ENCODE data around the gene SLC38A11. TPM values are rescaled to one million over a fixed set of nuclear protein-coding genes. Genes with fewer than 3 reads are reported as not detected.

Gene SLC38A11
- total RNA-seq, 1 experiment from 2014 or later = not detected

- Histone ChIP-seq H3F3A (ENCODE audit: insufficient read depth, low read depth) (no peaks in the 10 kb centered on the region), H3K4me1 (replicated peaks; ENCODE audit: insufficient read depth) (no peaks in the 10 kb centered on the region), H2AFZ (no peak overlapping the region), H3K79me2 (ENCODE audit: low read depth) (no peaks in the 10 kb centered on the region), H3K4me3 (no peak overlapping the region), H3K4me2 (no peak overlapping the region), H3K27ac (no peak overlapping the region), H3K9me3 (ENCODE audit: insufficient read depth, low read depth) (no peaks in the 10 kb centered on the region), H3K9me2 (ENCODE audit: insufficient read depth) (no peaks in the 10 kb centered on the region), H4K20me1 (ENCODE audit: insufficient read depth) (no peaks in the 10 kb centered on the region), H3K27me3 (ENCODE audit: insufficient read depth, low read depth) (no peaks in the 10 kb centered on the region), H3K36me3 (ENCODE audit: low read depth) (no peaks in the 10 kb centered on the region)
- ChIA-PET CTCF (no interaction called here), POLR2A (ENCODE audit: unreplicated experiment) (no interaction called here)
- intact Hi-C loops (cut with micrococcal nuclease; ENCODE audit: unreplicated experiment) = no loop called here
- BruUV-seq (replicated peaks) = no TSS peak
- DNase-seq = no peak
- TF ChIP-seq EZH2 (IDR thresholded peaks at IDR 0.05; ENCODE audit: low read depth) = no peak
- TF ChIP-seq, protein P1, sequence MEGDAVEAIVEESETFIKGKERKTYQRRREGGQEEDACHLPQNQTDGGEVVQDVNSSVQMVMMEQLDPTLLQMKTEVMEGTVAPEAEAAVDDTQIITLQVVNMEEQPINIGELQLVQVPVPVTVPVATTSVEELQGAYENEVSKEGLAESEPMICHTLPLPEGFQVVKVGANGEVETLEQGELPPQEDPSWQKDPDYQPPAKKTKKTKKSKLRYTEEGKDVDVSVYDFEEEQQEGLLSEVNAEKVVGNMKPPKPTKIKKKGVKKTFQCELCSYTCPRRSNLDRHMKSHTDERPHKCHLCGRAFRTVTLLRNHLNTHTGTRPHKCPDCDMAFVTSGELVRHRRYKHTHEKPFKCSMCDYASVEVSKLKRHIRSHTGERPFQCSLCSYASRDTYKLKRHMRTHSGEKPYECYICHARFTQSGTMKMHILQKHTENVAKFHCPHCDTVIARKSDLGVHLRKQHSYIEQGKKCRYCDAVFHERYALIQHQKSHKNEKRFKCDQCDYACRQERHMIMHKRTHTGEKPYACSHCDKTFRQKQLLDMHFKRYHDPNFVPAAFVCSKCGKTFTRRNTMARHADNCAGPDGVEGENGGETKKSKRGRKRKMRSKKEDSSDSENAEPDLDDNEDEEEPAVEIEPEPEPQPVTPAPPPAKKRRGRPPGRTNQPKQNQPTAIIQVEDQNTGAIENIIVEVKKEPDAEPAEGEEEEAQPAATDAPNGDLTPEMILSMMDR (conservative IDR thresholded peaks at IDR 0.05) = no peak
Observed at GRCh38 chr2:164877169-164877568, 78.2 kb downstream of the SLC38A11 start.

GRCh38 chr2:164875334-164876205, 79.8 kb downstream of the SLC38A11 start:
- no peak for DNase-seq
- no peak overlapping the region for H3K4me2 ChIP-seq
- POLR2A ChIA-PET (ENCODE audit: unreplicated experiment) = no interaction called here

DNA sequence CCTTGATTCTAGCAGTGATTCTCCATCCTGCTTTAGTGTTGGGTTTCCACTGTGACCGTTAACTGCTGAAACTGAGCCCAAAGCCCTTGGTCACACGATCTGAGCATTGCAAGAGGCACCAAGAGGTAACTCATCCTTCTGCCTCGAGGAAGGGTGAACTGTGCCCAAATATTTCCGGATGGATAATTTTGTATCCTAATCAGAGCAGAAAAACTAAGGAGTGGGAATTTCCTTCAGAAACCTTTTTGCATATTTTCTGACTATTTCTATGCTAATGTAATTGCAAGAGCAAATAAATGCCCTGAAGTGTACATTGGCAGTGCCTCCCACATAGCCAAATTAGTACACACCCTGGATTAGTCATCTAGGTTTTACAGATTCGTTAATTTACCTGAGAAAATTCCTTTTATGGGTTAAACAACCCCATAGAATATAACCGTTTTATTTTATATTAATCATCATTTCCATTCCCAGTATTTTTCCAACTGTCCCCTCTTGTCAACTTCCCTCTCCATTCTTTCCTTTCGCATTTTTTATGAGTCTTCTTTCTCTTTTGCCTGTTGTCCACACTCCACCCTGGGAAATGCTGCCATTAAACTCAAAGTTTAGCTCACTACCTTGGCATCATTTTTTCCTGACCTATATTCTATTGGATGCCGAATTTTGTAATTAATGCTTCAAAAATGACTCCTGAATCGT, 82.0 kb downstream of the SLC38A11 start:
- Histone ChIP-seq H3K27ac (no peak overlapping the region), H3K36me3 (ENCODE audit: low read depth) (no peaks in the 10 kb centered on the region), H3K4me2 (no peak overlapping the region), H3K27me3 (ENCODE audit: insufficient read depth, low read depth) (no peaks in the 10 kb centered on the region), H4K20me1 (ENCODE audit: insufficient read depth) (no peaks in the 10 kb centered on the region), H3K9me2 (ENCODE audit: insufficient read depth) (no peaks in the 10 kb centered on the region), H3K4me3 (no peak overlapping the region), H3F3A (ENCODE audit: insufficient read depth, low read depth) (no peaks in the 10 kb centered on the region), H2AFZ (no peak overlapping the region), H3K79me2 (ENCODE audit: low read depth) (no peaks in the 10 kb centered on the region), H3K4me1 (replicated peaks; ENCODE audit: insufficient read depth) (no peaks in the 10 kb centered on the region), H3K9me3 (ENCODE audit: insufficient read depth, low read depth) (no peaks in the 10 kb centered on the region)
- ChIA-PET CTCF (no interaction called here), POLR2A (ENCODE audit: unreplicated experiment) (no interaction called here)
- no TSS peak for BruUV-seq (replicated peaks)
- no peak for TF ChIP-seq EZH2 (IDR thresholded peaks at IDR 0.05; ENCODE audit: low read depth)
- TF ChIP-seq, protein P1 (conservative IDR thresholded peaks at IDR 0.05) = no peak
- intact Hi-C loops (cut with micrococcal nuclease; ENCODE audit: unreplicated experiment) = no loop called here
- DNase-seq = no peak

More at GRCh38 chr2:164875334-164876205, 79.8 kb downstream of the SLC38A11 start:
- Histone ChIP-seq H3K79me2 (ENCODE audit: low read depth) (no peaks in the 10 kb centered on the region), H3K27me3 (ENCODE audit: insufficient read depth, low read depth) (no peaks in the 10 kb centered on the region), H3K27ac (no peak overlapping the region), H4K20me1 (ENCODE audit: insufficient read depth) (no peaks in the 10 kb centered on the region), H3K9me2 (ENCODE audit: insufficient read depth) (no peaks in the 10 kb centered on the region), H2AFZ (no peak overlapping the region), H3K9me3 (ENCODE audit: insufficient read depth, low read depth) (no peaks in the 10 kb centered on the region), H3K4me3 (no peak overlapping the region), H3K4me1 (replicated peaks; ENCODE audit: insufficient read depth) (no peaks in the 10 kb centered on the region), H3F3A (ENCODE audit: insufficient read depth, low read depth) (no peaks in the 10 kb centered on the region), H3K36me3 (ENCODE audit: low read depth) (no peaks in the 10 kb centered on the region)
- CTCF ChIA-PET = interaction anchor here (0.6 kb wide), 1 partner anchor 39 kb away, joined by 3 read pairs; no protein-coding TSS in a partner anchor
- BruUV-seq (replicated peaks) = no TSS peak
- TF ChIP-seq EZH2 (IDR thresholded peaks at IDR 0.05; ENCODE audit: low read depth) = no peak
- TF ChIP-seq, protein P1 (conservative IDR thresholded peaks at IDR 0.05) = no peak
- intact Hi-C loops (cut with micrococcal nuclease; ENCODE audit: unreplicated experiment) = no loop called here

Measured in PC-9 (cell line).